Tibial artery (tissue), 4 donors: ENCODE measurements around the gene ARHGEF33.
A peak's percentile ranks its signal among the peaks of the same experiment; 100 is the strongest.

Experiments used
- DNase-seq, 2 donors: peaks; one replicate each; pipeline ENCODE4 v3.0.0-alpha.2; 2019
- H3K27ac ChIP-seq, 2 donors: fragments of 200-600 bp; sonication (generic) in 1 of 2; 1 replicate in 1 of 2; 2 replicates in 1 of 2; pipeline ENCODE4 v1.5.1; 2018 to 2019; ENCODE audit warnings: mild to moderate bottlenecking in 1 of 2
- H3K27me3 ChIP-seq, 2 donors: fragments of 200-600 bp; sonication (generic) in 1 of 2; one replicate each; pipeline versions ENCODE4 v1.5.1 to v1.6.0; 2016 to 2019
- H3K36me3 ChIP-seq, 3 donors: fragments of 200-600 bp; sonication (generic) in 2 of 3; one replicate each; pipeline ENCODE4 v1.5.1; 2016 to 2019; ENCODE audit warnings: mild to moderate bottlenecking in 2 of 3
- H3K4me1 ChIP-seq, 4 donors: fragments of 200-600 bp; sonication (generic) in 2 of 4; 1 replicate in 3 of 4; 2 replicates in 1 of 4; pipeline ENCODE4 v1.5.1; 2016 to 2019
- H3K4me3 ChIP-seq, 2 donors: fragments of 200-600 bp; sonication (generic) in 1 of 2; 1 replicate in 1 of 2; 2 replicates in 1 of 2; pipeline ENCODE4 v1.5.1; 2018 to 2019; ENCODE audit warnings: mild to moderate bottlenecking in 2 of 2
- H3K9me3 ChIP-seq, 3 donors: fragments of 200-600 bp; sonication (generic) in 1 of 3; one replicate each; pipeline ENCODE4 v1.5.1; 2016 to 2019
- intact Hi-C: fragments of 100-400 bp; cut with DNase I; formaldehyde crosslinking; loops from one replicate; pipeline ENCODE4 v1.15.0; 2023; ENCODE audit warnings: low total_unique reads
- TF ChIP-seq, protein P1 (sequence below), 2 experiments: fragments of 200-600 bp in 1 of 2; fragments of 450-650 bp in 1 of 2; IDR thresholded peaks; one replicate each; pipeline ENCODE4 v1.5.1; 2017 to 2019; ENCODE audit warnings: antibody characterized with exemption in 2 of 2, mild to moderate bottlenecking in 1 of 2, moderate library complexity in 1 of 2

Gene ARHGEF33

DNA sequence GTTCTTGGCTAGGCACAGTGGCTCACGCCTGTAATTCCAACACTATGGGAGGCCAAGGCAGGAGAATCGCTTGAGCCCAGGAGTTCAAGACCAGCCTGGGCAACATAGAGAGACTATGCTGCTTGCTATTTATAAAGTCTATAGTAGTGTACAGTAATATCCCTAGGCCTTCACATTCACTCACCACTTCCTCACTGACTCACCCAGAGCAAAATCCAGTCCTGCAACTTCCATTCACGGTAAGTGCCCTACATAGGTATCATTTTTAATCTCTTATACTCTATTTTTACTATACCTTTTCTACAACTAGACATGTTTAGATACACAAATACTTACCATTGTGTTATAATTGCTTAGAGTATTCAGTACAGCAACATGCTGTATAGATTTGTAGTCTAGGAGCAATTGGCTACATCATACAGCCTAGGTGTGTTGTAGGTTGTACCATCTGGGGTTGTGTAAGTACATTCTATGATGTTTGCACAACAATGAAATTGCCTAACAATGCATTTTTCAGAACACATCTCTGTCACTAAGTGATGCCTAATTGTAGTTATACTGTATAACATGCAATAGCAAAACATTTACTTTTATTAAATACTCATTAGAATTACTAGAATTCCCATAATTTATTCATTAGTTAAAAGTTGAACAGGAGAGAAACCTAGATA, 22.8 kb upstream of the ARHGEF33 start:
- Histone ChIP-seq H3K9me3 (no peaks in the 10 kb centered on the region), H3K36me3 (peaks cover 19 to 40% (median 31%) of the 10 kb centered on the region in 3 donors), H3K27ac (no peak overlapping the region), H3K4me1 (no peaks in the 10 kb centered on the region), H3K27me3 (no peaks in the 10 kb centered on the region), H3K4me3 (no peak overlapping the region)
- intact Hi-C loops = no loop called here
- TF ChIP-seq, protein P1, sequence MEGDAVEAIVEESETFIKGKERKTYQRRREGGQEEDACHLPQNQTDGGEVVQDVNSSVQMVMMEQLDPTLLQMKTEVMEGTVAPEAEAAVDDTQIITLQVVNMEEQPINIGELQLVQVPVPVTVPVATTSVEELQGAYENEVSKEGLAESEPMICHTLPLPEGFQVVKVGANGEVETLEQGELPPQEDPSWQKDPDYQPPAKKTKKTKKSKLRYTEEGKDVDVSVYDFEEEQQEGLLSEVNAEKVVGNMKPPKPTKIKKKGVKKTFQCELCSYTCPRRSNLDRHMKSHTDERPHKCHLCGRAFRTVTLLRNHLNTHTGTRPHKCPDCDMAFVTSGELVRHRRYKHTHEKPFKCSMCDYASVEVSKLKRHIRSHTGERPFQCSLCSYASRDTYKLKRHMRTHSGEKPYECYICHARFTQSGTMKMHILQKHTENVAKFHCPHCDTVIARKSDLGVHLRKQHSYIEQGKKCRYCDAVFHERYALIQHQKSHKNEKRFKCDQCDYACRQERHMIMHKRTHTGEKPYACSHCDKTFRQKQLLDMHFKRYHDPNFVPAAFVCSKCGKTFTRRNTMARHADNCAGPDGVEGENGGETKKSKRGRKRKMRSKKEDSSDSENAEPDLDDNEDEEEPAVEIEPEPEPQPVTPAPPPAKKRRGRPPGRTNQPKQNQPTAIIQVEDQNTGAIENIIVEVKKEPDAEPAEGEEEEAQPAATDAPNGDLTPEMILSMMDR (IDR thresholded peaks at IDR 0.05) = no peak
- DNase-seq = no peak

DNA sequence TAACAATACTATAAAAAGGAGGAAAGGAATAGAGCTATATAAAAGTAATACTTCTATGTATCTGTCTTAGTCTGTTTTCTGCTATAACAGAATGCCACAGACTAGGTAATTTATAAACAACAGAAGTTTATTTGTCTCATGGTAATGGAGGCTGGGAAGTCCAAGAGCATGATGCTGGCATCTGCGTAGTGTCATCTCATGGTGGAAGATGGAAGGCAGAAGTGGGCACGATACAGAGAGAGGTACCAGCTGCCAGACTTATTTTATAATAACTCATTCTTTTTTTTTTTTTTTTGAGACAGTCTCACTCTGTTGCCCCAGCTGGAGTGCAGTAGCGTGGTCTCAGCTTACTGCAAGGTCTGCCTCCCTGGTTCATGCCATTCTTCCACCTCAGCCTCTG, 18.2 kb upstream of the ARHGEF33 start:
- TF ChIP-seq, protein P1 (IDR thresholded peaks at IDR 0.05) = no peak
- Histone ChIP-seq H3K27ac (no peak overlapping the region), H3K36me3 (peaks cover 0 to 14% (median 11%) of the 10 kb centered on the region in 3 donors), H3K27me3 (no peaks in the 10 kb centered on the region), H3K4me1 (peaks cover 0 to 9% (median 6%) of the 10 kb centered on the region in 4 donors), H3K4me3 (no peak overlapping the region), H3K9me3 (no peaks in the 10 kb centered on the region)
- intact Hi-C loops = no loop called here
- DNase-seq = no peak

DNA sequence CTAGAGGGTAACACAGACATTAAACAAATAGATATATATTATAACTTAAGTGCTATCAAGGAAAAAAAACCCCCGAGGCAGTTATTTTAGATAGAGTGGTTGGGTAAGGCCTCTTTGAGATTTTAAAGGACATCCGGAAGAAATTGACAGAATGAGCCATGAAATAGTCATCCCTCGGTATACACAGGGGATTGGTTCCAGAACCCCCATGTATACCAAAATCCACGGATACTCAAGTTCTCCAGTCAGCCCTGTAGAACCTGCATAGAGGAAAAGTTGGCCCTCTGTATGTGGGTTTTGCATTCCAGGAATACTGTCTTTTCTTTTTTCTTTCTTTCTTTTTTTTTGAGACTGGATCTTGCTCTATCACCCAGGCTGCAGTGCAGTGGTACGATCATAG, 15.9 kb upstream of the ARHGEF33 start:
- Histone ChIP-seq H3K4me3 (no peak overlapping the region), H3K36me3 (no peaks in the 10 kb centered on the region), H3K9me3 (no peaks in the 10 kb centered on the region), H3K27me3 (no peaks in the 10 kb centered on the region), H3K27ac (no peak overlapping the region), H3K4me1 (peaks cover 0 to 17% (median 12%) of the 10 kb centered on the region in 4 donors)
- intact Hi-C loops = no loop called here
- TF ChIP-seq, protein P1 (IDR thresholded peaks at IDR 0.05) = no peak
- no peak for DNase-seq

DNA sequence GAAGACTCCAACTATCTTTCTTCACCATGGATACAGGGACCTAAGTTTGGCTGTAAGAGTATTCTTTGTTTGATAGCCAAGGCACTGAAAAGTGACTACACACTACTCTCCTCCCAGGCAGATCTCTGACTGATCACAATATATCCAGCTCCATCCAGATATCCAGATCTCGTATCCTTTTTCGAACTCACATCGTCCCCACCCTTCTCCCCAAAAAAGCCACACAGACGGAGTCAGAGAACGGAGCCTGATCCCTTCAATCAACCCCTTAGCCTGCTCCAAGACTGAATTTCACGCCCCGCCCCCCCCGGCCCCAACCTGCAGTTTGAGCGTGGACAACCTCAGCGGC, 14.5 kb upstream of the ARHGEF33 start:
- Histone ChIP-seq H3K36me3 (no peaks in the 10 kb centered on the region), H3K9me3 (no peaks in the 10 kb centered on the region), H3K4me3 (peak overlapping the region; percentile 75 to 86), H3K4me1 (peaks cover 0 to 17% (median 12%) of the 10 kb centered on the region in 4 donors), H3K27me3 (no peaks in the 10 kb centered on the region), H3K27ac (peak overlapping the region; percentile 78 to 80)
- TF ChIP-seq, protein P1 (IDR thresholded peaks at IDR 0.05) = no peak
- no peak for DNase-seq
- intact Hi-C loops = no loop called here

DNA sequence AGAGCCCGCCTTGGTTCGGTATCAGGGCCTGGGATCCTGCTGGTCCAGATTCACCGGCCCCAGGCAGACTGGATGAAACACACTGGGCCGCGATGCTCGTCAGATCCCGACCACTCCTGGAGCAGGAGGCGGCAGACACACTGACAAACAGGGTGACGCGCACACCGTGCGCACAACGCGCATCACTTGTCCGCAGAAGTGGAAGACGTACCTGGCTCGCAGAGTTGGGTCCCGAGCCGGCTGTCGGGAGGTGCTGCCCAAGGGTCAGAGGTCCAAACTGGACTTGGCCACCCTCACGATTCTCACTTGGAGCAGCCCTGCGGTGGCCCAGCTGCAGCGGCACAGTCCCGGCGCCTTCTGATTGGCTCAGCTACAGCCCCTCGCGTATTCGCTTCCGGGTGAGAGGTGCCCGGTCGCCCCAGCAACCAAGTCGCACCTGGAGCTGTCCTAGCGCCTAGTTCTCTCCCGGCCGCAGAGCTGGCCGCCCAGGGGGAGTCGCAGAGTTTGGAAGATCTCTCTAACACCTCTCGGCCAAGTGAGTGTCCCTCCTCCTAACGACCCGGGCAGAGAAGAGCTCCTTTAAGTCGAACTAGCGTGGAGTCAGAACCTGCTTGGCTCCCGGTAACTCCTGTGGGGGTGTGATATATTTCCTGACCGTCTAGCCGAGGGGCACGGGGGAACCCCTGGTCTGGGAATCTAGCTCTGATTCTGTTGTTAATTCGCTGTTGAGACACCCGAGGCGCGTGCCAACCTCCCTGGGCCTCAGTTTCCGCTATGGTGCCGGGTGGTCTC, 13.9 kb upstream of the ARHGEF33 start, which contains the start of the genes DHX57 and MORN2:
Gene DHX57, minus strand, starts transcription at position 359 of the 792 bp plus-strand sequence. CDS start 7,529 bp downstream, outside the sequence.
Gene MORN2, plus strand, starts transcription at position 401 of the 792 bp plus-strand sequence.
- intact Hi-C loops = no loop called here
- H3K4me3 ChIP-seq = peak within 1 kb of the TSS; percentile 75 to 86
- peaks cover 0 to 17% (median 12%) of the 10 kb centered on the region in 4 donors for H3K4me1 ChIP-seq
- peak; percentile 82 to 93 for DNase-seq
- TF ChIP-seq, protein P1 (IDR thresholded peaks at IDR 0.05) = no peak
- no peaks in the 10 kb centered on the region for H3K27me3 ChIP-seq
- peaks cover 0 to 5% (median 0%) of the 10 kb centered on the region in 3 donors for H3K36me3 ChIP-seq
- H3K9me3 ChIP-seq = no peaks in the 10 kb centered on the region
- H3K27ac ChIP-seq = peak within 1 kb of the TSS; percentile 78 to 80
